Right lobe of liver (tissue), 4 donors: ENCODE data around the gene RNF20.

ENCODE experiments used
- POLR2A ChIP-seq: fragments of 450-650 bp; IDR thresholded peaks from one replicate; pipeline ENCODE4 v1.6.1; 2017; ENCODE audit warnings: antibody characterized with exemption, mild to moderate bottlenecking
- TF ChIP-seq, protein P1 (sequence below), 4 donors: fragments of 200-600 bp in 3 of 4; fragments of 450-650 bp in 1 of 4; IDR thresholded peaks; one replicate each; pipeline versions ENCODE4 v1.5.1 to v1.8.0; 2016 to 2022; ENCODE audit warnings: antibody characterized with exemption in 4 of 4, mild to moderate bottlenecking in 2 of 4
- donor health status: DM: no; HTN: no; CAD: no.
- donor health status: DM: no; HTN: no; CAD: no.
- donor health status: DM: no; HTN: yes; CAD: no.

DNA sequence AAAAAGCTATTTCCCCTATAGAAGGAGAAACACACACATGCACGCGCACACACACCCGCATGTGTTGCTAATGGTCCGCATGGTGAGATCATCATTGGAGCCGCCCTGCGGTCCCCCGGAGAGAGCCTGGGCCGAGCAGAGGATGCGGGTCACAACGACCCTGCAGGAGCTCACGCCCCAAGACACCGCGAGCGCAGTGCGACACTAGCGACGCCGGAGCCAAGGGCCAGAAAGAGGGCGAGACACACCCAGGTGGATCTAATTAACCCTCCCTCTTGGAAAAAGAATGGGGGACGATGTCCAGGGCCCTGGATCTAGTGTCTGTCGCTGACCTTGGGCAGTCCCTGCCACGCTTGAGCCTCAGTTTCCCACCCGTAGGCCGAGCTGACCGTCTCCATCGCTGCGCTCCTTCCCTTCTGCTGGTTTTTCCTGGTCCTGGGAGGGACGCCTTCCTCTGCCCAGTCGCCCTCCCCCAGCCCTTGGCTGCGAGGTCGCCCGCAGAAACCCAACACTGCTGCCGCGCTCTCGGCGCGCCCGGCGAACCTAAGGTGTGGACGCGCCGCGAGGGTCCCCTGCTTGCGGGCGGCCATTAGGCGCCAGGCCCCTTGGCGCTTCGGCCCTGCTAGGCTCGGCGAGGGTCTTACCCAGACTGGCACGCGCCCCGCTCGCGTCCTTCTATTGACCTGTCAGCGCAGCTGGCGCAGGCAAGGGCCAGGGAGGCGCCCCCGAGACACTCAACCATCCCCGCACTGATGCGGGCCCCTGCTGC lies 47.5 kb upstream of the RNF20 start:
- no peak for TF ChIP-seq POLR2A
- TF ChIP-seq, protein P1, sequence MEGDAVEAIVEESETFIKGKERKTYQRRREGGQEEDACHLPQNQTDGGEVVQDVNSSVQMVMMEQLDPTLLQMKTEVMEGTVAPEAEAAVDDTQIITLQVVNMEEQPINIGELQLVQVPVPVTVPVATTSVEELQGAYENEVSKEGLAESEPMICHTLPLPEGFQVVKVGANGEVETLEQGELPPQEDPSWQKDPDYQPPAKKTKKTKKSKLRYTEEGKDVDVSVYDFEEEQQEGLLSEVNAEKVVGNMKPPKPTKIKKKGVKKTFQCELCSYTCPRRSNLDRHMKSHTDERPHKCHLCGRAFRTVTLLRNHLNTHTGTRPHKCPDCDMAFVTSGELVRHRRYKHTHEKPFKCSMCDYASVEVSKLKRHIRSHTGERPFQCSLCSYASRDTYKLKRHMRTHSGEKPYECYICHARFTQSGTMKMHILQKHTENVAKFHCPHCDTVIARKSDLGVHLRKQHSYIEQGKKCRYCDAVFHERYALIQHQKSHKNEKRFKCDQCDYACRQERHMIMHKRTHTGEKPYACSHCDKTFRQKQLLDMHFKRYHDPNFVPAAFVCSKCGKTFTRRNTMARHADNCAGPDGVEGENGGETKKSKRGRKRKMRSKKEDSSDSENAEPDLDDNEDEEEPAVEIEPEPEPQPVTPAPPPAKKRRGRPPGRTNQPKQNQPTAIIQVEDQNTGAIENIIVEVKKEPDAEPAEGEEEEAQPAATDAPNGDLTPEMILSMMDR (IDR thresholded peaks at IDR 0.05), result no peak
